Thoracic aorta (tissue), 2 donors: ENCODE results near the gene SLC2A2. TPM values are rescaled to one million over a fixed set of nuclear protein-coding genes. Genes with fewer than 3 reads are reported as not detected.

ENCODE experiments used
- ATAC-seq: fragments of 150-250 bp; one replicate; pipeline ENCODE4 v1.8.0; 2017; ENCODE audit warnings: low read depth; ENCODE audit not compliant: insufficient number of reproducible peaks, low FRiP score
- DNase-seq: peaks from one replicate; pipeline ENCODE4 v3.0.0-alpha.2; 2020; ENCODE audit warnings: low spot score
- H3K27ac ChIP-seq, 2 donors: fragments of 200-600 bp; sonication (generic); 1 replicate in 1 of 2; 2 replicates in 1 of 2; pipeline ENCODE4 v1.5.1; 2016; ENCODE audit warnings: mild to moderate bottlenecking in 2 of 2, moderate library complexity in 2 of 2
- H3K27me3 ChIP-seq: fragments of 200-600 bp; sonication (generic); replicated peaks from 2 replicates; pipeline ENCODE4 v1.6.0; 2016; ENCODE audit warnings: mild to moderate bottlenecking; ENCODE audit not compliant: insufficient read depth
- H3K36me3 ChIP-seq: fragments of 200-600 bp; sonication (generic); one replicate; pipeline ENCODE4 v1.5.1; 2016
- H3K4me1 ChIP-seq, 2 donors: fragments of 200-600 bp; sonication (generic); 1 replicate in 1 of 2; 2 replicates in 1 of 2; pipeline versions ENCODE4 v1.5.1 to v1.6.0; 2016; ENCODE audit warnings: low read depth in 2 of 2, mild to moderate bottlenecking in 1 of 2; ENCODE audit not compliant: control insufficient read depth in 1 of 2
- H3K4me3 ChIP-seq: fragments of 200-600 bp; sonication (generic); 2 replicates; pipeline ENCODE4 v1.5.1; 2016; ENCODE audit warnings: mild to moderate bottlenecking
- H3K9me3 ChIP-seq: fragments of 200-600 bp; sonication (generic); 2 replicates; pipeline ENCODE4 v1.5.1; 2016
- CTCF ChIP-seq: fragments of 200-600 bp; sonication (generic); IDR thresholded peaks from one replicate; pipeline ENCODE4 v1.5.1; 2019; ENCODE audit warnings: antibody characterized with exemption
- total RNA-seq, 2 donors: library from RNA; depleted of rRNA; stranded (reverse); fragments of >200 nt; gene quantifications; one replicate each; pipeline versions ENCODE4 v1.1.0 to v1.2.3, GENCODE V29; 2016

The SLC2A2 gene
- total RNA-seq, 2 donors from 2014 or later = not detected

- no peak for TF ChIP-seq CTCF
- no peak overlapping the region for H3K4me3 ChIP-seq
- no peaks in the 10 kb centered on the region for H3K36me3 ChIP-seq
- ATAC-seq (no peak), DNase-seq (no peak)
- peaks cover 5% of the 10 kb centered on the region for H3K9me3 ChIP-seq
- no peaks in the 10 kb centered on the region for H3K27me3 ChIP-seq
- H3K4me1 ChIP-seq = no peaks in the 10 kb centered on the region
- H3K27ac ChIP-seq = no peak overlapping the region
Observed at GRCh38 chr3:170988378-170988777, 38.1 kb downstream of the SLC2A2 start.

GRCh38 chr3:170985304-170985703 lies 41.2 kb downstream of the SLC2A2 start:
- DNase-seq (no peak), ATAC-seq (no peak)
- H3K27ac ChIP-seq = no peak overlapping the region
- TF ChIP-seq CTCF = no peak
- H3K27me3 ChIP-seq = no peaks in the 10 kb centered on the region
- H3K9me3 ChIP-seq = peaks cover 5% of the 10 kb centered on the region
- no peaks in the 10 kb centered on the region for H3K36me3 ChIP-seq
- H3K4me1 ChIP-seq = no peaks in the 10 kb centered on the region
- H3K4me3 ChIP-seq = no peak overlapping the region

- TF ChIP-seq CTCF = no peak
- H3K4me1 ChIP-seq = no peaks in the 10 kb centered on the region
- no peak overlapping the region for H3K27ac ChIP-seq
- H3K36me3 ChIP-seq = no peaks in the 10 kb centered on the region
- H3K4me3 ChIP-seq = no peak overlapping the region
- ATAC-seq (no peak), DNase-seq (no peak)
- H3K27me3 ChIP-seq = no peaks in the 10 kb centered on the region
- H3K9me3 ChIP-seq = peaks cover 5% of the 10 kb centered on the region
Observed at GRCh38 chr3:170982733-170983132, 43.8 kb downstream of the SLC2A2 start.

GRCh38 chr3:170980399-170980798 lies 46.1 kb downstream of the SLC2A2 start:
- H3K4me1 ChIP-seq = no peaks in the 10 kb centered on the region
- no peaks in the 10 kb centered on the region for H3K36me3 ChIP-seq
- no peak for TF ChIP-seq CTCF
- H3K27ac ChIP-seq = no peak overlapping the region
- DNase-seq (no peak), ATAC-seq (no peak)
- H3K27me3 ChIP-seq = no peaks in the 10 kb centered on the region
- H3K9me3 ChIP-seq = peaks cover 5% of the 10 kb centered on the region
- no peak overlapping the region for H3K4me3 ChIP-seq

GRCh38 chr3:170977949-170978745 lies 48.4 kb downstream of the SLC2A2 start:
- DNase-seq (no peak), ATAC-seq (no peak)
- Histone ChIP-seq H3K4me3 (no peak overlapping the region), H3K36me3 (no peaks in the 10 kb centered on the region), H3K9me3 (no peaks in the 10 kb centered on the region), H3K4me1 (no peaks in the 10 kb centered on the region), H3K27me3 (no peaks in the 10 kb centered on the region), H3K27ac (no peak overlapping the region)
- no peak for TF ChIP-seq CTCF
